HG03135 (cell line): ENCODE data around the gene MAP7D3.
A peak's percentile ranks its signal among the peaks of the same experiment; 100 is the strongest.
"Not testable (repeated sequence)": the region's sequence is repeated elsewhere in the genome, so short reads cannot be mapped to it uniquely, and the experiment has no call there.

Experiments used
- ATAC-seq: cut with Tn5 transposase; IDR thresholded peaks from one replicate; pipeline ENCODE4 v1.9.1; 2021; ENCODE audit warnings: mild to moderate bottlenecking, moderate library complexity; ENCODE audit not compliant: unreplicated experiment

Gene MAP7D3

DNA sequence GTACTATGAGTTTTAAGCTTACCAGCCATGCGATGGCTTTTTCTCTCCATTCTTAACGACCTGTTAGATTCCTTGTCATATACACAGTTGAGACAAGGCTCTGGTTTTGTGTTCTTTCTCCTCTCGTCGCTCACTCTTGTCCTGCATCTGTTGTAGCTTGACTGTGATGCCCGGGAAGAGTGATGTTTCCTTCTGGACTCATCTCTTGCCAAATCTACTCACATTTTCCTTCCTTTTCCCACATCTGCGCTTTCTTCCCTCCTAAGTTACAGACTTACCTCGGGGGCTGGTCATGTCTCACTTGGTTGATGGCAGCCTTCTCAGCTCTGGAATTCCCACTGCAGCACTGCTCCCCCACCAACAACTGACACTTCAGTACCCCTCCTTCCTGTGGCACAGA, 4.8 kb upstream of the MAP7D3 start:
- ATAC-seq: no peak

DNA sequence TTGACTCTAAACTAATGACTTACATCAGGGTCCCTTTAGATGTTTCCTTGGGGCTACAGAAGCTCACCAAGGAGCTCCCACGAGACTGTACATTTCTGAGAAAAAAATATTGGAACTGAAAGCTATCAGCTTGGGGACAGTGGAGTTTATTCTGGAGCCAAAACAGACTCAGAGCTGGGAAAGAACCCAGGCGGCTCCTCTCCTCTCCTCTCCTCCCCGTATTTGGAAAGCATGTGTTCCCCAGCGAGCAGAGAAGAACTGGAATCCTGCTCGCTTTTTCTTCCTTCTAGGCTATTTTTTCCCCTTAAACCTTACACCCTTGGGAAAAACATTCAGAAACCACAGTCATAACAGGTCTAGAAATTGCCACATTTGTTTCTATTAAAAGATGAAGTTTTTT, 4.3 kb upstream of the MAP7D3 start:
- no peak for ATAC-seq

DNA sequence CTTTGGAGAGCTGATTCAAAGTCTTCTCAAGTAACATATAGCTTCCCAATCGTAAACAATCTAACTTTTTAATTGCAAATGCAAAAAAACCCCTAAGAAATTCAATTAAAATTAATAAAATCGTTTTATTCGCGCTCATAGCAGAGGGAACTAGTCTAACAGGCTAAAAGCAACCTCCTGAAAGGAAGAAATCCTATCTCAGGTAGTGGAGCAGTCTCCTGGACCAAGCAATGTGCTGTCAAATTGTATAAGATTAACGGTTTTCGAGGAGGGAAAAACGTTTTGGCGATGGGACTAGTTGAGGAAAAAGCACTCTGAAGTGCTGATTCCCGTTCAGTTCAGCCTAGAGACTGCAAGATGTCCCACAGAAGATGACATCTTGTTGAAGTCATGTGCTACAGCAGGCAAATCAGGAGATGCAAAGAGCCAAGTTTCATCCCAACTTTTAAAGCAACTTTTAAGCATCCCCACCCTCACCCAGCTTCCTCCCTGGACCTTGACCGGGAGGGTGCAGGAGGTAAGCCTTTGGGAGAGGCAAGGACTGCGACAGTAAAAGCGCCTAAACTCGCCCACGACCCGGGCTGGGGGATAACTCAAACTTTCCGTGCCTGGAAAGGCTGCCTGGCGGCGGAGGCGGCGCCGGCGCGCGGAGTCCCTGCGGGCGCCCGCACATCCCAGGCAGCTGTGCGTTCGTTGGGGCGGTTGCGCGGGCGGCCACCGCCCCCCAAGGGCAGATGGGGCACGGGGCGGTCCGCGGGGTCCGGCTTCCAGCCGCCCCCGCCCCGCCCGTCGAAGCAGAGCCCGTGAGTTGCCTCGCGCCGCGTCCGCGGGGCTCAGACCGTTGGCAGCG, 784 bp downstream of the MAP7D3 start:
- ATAC-seq: peak; percentile 19

DNA sequence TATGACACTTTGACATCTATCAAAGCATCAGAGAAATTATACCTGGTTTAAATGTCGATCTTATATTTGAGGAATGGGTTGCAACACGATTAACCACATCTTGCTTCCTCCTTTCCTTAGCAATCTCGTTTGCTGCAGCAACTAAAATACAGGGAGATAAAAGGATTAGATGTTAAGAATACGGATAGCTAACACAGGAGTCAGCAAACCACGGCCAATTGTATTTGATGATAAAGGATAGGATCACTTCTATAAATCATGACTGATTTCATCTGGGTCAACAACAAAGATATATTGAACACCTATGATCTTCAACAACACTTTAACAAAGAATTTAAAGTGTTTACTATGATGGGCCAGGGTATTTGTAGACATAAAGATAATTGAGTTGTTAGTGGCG, 5.0 kb downstream of the MAP7D3 start:
- no peak for ATAC-seq

DNA sequence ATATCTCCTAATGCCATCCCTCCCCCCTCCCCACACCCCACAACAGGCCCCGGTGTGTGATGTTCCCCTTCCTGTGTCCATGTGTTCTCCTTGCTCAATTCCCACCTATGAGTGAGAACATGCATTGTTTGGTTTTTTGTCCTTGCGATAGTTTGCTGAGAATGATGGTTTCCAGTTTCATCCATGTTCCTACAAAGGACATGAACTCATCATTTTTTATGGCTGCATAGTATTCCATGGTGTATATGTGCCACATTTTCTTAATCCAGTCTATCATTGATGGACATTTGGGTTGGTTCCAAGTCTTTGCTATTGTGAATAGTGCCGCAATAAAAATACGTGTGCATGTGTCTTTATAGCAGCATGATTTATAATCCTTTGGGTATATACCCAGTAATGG, 13.4 kb downstream of the MAP7D3 start:
- ATAC-seq: not testable (repeated sequence)

DNA sequence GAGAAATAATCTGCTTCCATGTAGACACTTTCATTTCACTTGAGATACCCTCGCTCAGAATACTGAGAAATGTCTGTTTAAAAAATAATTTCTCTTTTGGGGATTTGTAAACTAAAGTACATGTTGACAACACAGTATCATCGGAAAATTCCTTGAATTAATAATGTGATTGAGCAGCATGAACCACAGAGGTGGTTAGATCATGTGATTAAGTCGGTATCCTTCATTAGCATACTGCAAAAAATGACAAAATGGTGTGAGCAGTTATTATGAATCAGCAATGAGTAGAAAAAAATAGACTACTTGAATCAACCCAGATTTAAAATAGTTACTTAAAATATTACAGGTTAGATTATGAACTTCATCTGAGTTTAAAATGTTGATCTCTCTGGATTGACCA, 14.1 kb downstream of the MAP7D3 start:
- no peak for ATAC-seq

DNA sequence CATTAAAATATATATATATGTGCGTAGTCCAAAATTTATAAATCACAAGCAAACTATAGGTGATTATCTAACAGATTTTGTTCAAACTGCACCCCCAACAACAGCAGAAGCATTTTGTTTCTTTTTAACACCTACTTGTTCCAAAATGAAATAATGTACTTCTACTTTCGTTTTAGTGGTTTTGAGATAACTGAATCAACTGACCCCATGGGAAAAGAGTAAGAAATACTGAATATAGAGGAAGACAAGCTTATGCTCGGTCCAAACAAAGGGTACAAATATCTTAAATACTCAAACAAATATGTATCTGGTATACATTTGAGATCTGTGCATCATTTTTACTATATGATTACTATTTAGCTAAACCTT, 22.4 kb downstream of the MAP7D3 start:
- ATAC-seq: peak; percentile 53

DNA sequence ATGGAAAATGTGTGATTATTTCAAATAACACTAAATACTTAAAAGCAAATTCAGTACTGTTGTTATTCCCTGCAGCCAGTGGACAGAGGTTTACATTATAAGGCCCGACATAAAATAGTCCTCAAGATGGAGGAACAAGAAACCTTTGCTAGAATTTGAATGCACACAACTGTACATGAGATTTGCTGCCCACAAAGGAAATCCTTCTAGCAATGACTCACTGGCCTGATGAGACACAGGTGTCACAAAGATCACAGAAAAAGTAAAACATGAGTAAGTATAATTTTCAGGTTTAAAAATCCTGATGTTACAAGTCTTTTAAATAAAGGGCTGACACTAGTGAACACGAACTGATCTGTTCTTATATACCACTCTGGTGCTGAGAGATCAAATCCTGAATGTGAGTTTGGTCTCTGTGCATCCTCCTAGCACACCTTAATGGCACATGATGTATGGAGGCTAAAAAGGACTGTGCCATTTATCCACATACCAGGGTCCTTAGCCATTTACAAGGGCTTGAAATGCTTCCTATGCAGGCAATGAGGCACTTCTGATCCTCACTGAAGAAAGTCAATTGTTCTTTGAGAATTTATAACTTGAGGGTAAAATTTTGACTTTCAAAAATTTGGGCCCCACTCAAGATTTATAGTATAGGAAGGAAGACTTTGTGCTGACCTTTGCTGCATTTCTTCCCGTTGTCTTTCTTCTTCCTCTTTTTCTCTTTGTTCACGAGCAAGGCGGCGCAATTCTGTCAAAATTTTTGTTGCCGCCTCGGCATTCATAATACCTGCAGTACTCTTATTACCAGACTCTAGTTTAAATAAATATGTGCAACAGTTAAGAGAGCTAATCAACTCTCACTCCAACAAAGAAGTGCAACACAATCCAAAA, 23.0 kb downstream of the MAP7D3 start:
- ATAC-seq: peak; percentile 37

DNA sequence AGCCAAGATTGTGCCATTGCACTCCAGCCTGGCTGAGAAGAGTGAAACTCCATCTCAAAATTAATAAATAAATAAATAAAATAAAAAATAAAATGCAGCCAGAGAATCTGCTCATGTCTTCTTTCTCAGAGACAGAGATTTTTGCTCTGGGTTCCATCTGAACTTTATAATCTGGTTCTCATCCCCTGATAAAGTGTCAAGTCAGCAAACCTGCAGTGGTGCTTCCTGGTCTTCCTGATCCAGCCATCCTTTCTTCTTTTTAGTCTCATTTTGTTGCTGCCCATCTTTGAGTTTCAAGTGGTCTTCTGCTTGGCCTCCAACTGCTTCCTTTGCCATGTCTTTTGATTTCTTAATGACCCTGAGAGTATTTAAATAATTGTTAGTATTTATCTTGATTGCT, 24.1 kb downstream of the MAP7D3 start:
- ATAC-seq: no peak

DNA sequence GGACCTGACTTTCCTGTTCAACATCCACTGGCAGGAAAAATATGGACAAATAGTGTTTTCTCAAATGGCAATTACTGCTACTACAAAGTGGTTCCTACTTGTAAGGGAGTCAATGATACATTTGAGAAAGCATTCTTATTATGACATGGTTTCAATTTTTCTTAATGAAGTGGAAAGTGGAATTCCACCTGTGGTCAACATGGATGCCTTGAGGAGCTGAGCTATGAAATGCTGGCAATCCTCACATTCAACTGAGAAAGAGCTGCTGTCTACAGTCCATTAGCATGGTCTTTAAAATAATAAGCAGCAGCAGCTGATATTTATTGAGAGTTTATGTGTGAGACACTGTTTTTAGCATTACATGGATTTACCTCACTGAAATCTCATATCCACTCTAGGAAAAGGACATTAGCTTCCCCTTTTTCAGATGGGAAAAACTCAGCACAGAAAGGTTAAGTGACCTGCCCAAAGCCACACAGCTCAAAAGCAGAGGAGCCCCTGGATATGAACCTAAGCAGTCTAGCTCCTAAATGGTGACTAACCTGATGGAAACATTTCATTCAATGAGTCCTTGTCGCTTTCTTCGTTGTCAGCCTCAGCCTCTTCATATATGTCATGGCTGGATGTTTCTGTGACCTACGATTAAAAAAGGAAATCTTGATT, 29.2 kb downstream of the MAP7D3 start:
- no peak for ATAC-seq

DNA sequence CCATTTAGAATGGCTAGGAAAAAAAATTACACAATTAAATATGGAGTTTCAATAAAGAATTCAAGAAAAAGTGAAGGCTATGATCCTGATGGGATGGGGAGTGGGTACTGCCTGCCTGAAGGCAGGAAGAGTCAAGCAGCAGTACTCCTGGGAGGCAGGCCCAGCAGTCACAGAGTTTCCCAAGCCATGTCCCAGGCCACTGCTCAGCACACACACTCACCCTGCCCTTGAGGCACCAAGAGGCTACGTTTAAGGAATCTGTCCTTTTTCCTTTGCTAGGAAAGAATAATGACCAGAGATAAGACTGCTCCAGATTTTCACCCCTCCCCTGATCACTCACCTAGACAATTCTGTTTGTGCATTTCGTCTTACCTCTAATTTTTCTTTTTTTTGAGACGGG, 30.2 kb downstream of the MAP7D3 start:
- ATAC-seq: no peak

DNA sequence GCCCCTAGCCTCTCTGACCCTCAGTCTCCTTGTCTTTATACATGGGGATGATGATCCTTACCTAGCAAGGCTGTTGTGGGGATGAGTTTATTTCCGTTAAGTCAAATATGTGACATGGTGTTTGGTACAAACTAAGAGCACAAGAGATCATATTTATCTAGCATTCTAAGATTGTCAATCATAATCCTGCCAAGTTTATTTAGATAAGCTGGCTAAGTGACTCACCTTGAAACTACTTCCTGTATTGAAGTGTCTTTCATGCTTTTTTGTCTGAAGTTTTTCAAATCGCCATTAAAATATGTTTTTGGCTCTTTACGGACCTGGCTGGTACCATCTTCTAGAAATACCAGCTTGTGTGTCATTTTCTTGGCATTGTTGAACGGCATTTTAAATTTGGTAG, 30.7 kb downstream of the MAP7D3 start:
- no peak for ATAC-seq

DNA sequence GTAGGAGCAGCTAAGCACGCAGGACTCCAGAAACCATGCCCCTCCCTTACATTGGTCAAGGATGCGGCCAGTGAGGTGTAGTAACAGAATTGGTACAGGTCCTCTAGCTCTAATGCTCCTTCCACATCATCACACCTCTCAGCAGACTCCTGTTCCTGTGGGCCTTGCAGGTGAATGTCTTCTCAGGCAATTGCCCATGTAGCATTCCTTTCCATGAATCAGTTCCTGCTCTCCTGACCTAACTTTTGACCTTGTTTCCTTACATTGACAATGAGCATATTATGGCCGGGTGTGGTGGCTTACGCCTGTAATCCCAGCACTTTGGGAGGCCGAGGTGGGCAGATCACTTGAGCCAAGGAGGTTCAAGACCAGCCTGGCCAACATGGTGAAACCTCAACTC, 31.3 kb downstream of the MAP7D3 start:
- ATAC-seq: no peak

DNA sequence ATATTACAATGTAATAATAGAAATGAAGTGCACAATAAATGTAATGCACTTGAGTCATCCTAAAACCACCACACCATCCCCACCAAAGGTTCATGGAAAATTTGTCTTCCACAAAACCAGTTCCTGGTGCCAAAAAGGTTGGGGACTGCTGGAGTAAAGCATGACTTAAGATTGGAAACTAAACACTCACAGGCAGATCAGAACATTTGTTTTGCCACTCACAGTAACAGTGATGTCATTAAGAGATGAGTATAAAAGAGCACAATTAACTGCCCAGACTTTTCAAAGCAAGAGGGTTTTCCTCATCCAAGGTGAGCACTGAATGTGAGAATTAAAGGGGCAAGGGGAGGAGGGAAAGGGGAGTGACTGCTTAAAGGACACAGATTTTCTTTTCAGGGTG, 35.6 kb downstream of the MAP7D3 start:
- no peak for ATAC-seq

DNA sequence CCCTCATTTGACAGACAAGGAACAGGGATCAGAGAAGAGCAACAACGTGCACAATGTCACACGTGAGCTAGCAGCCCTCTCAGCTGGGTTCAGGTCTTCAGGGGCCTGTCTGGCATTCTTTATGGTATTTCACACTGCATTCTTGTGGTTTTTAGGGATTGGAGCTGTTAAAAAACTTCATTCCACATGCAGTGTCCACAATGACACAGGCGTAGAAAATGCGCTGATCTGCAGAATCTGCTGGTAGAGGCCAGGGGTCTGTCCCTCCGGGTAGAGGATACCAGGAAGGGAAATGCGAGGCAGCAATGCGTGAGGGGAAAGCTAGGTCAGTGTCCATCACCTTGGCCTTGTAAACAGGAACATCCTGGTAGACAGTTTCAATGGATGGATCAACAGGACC, 36.6 kb downstream of the MAP7D3 start:
- ATAC-seq: no peak

DNA sequence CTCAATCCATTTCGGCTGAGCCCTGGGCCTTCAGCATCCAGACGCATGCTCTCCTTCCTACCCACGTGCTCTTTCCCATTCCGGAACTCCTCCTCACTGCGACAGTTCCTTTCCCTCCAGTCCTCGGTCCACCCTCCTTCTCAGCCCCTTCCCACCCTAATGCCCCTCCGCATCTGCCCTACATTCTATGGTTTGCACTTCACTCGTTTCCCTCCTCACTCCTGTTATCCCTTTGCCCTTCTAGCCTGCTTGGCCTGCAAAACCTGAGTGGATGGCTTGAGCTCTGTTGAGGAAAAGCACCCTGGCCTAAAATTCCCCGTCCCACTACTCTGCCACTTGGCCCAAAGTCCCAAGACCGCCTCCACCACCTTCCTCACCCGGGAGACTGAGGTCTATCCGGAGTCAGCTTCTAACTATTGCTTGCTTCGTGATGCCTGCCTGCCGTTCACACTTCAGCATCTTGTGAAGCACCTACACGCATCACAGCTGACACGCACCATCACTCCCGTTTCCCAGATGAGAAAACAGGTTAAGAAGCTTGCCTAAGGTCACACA, 38.6 kb downstream of the MAP7D3 start:
- no peak for ATAC-seq

DNA sequence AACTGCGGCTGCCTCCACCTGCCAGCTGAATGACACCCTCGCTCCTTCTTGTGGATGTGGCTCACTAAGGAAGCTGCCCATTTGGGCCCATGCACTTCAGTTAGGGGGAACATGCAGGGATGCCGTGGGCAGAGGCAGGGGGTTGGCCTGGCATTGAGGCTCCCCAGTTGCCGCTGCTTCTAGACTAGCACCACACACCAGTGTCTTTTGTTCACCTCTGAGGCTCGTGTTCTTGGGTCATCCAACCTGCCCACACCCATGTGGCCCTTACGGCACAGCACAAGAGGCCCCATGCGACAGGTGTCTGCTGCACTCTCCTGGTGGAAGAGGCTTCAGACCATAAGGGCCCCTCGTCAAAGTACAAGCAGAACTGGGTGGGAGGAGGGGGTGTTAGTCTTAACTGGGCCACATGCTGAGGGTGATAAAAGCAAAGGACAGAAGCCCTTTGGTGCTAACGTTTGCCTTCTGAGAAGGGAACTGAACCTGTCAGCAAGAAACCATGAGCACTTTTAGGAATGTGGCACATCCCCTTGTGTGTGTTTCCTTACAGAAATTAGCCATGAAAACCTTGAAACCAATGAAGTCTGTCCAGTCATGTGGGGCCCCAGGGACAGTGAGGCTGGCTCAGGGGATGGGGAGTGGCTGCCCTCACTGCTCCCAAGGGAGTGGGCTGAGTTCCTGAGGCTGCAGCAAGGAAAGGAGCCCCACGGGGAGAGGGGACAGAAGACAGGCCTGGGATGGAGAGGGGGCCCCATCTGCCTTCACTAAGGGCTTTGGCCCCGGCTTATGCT, 39.2 kb downstream of the MAP7D3 start:
- ATAC-seq: no peak

DNA sequence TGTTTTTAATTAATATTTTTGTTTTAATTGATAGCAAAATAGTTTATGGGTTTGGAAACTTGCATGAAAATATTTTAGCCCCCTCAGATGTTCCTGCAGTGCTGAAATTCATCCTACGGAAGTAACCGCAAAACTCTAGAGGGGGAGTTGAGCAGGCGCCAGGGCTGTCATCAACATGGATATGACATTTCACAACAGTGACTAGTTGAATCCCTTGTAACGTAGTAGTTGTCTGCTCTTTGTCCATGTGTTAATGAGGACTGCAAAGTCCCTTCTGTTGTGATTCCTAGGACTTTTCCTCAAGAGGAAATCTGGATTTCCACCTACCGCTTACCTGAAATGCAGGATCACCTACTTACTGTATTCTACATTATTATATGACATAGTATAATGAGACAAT, 40.4 kb downstream of the MAP7D3 start:
- ATAC-seq: no peak

DNA sequence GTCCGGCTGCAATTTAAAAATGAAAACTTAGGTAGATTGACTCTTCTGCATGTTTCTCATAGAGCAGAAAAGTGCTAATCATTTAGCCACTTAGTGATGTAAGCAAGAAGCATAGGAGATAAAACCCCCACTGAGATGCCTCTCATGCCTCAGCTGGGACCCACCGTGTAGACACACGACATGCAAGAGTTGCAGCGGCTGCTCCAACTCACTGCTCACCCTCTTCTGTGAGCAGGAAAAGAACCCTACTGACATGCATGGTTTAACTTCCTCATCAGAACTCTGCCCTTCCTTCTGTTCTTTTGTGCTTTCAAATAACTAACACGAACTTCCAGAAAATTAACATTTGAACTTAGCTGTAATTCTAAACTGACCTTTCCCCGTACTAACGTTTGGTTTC, 41.0 kb downstream of the MAP7D3 start:
- ATAC-seq: no peak

DNA sequence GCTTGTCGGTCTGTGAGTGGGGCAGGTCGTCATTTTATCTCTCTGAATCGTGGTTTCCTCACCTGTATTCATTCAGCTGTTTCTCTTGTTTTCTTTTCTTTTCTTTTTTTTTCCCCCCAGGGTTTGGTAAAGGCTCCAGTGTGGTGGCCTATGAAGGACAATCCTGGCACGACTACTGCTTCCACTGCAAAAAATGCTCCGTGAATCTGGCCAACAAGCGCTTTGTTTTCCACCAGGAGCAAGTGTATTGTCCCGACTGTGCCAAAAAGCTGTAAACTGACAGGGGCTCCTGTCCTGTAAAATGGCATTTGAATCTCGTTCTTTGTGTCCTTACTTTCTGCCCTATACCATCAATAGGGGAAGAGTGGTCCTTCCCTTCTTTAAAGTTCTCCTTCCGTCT, 41.4 kb downstream of the MAP7D3 start:
- ATAC-seq: no peak
